ENCODE measurements around the gene APOBEC3B.
"Not testable (repeated sequence)": the region's sequence is repeated elsewhere in the genome, so short reads cannot be mapped to it uniquely, and the experiment has no call there.

The APOBEC3B gene

DNA sequence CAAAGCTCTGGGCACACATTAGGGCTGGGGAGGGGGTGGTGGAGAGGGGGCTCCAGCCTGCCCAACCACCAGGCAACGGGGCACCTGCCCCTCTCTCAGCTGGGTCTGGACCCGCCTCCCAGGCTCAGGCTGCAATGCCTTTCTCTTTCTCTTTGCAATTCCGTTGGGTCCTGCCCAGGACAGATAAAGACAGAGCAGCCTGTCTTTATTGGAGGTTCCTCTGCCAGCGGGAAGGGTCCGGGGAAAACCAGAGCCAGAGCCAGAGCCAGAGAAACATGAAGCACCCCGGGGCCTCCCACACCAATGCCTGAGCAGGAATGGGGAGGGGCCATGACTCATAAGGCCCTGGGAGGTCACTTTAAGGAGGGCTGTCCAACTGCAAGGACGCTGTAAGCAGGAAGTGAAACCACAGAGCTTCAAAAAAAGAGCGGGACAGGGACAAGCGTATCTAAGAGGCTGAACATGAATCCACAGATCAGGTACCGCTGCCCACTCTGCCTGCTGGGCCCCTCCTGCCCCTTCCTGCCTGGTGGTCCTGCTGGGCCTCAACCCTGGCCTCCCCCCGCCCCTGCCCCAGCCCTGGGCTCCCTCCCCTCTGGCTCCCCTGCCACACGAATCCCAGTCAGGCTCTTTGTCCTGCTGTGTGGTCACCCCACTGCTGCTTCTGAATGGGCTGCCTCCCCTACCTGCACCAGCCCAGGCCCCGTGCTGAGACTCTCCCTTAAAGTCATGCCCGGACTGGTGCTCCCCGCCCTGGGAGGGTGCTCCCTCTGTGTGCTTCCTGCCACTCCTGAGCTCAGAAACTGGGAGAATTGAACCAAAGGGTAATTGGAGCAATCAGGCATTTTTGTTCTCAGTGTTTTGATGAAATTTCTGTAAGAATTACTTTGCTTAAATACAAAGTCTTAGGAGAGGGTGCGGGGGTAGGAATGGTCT, at the start of gene APOBEC3B:
Gene APOBEC3B, plus strand, starts transcription at position 356 of the 936 bp plus-strand sequence. Its CDS starts 107 bp downstream, at position 463.
- no peak for DNase-seq

DNA sequence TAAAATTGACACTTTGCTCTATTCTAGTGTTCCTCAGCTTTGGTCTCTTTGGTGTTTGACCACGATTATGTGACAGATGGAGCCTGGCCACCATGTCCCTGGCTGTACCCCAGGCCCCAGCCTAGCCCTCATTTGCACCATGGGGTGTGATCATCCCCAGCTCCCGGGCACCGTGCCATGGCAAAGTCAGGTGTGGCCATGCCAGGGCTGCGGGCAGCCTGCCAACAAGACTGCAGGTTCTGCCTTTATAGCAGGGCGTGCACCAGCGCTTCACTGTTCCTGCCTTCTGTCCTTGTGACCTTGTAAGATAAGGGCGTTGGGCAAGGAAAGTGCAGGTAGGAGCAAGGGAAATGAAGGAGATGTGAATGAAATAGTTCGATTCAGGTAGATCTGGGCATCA, 47.1 kb upstream of the APOBEC3B start:
- no peak for DNase-seq

DNA sequence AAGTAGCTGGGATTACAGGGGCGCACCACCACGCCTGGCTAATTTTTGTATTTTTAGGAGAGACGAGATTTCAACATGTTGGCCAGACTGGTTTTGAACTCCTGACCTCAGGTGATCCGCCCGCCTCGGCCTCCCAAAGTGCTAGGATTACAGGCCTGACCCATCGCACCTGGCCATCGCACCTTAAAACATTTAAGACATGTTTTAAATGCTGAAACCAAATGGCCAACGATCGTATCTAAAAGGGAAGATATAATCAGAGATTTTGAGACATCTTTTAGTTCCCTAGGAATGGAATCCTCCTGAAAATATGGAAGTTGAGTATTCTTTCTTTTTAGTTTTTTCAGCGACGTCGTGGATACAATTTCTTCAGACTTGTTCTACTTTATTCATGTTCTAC, 46.5 kb upstream of the APOBEC3B start:
- no peak for DNase-seq

DNA sequence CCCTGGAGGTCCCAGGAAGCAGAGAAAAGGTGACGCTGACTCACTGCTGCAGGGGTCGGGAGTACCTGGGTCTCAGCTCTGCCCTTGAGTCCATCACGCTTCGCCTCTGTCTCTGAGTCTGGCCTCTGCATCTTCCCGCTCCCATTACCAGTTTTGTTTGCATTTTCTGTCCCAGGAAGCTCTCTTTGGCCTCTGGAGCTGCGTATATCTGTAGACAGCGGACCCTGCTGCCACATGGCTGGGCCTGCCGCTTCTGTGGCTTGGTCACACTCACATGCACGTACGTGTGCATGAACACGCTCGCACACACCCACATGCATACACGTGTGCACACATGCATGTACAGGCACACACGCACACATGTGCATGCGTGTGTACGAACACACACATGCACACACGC, 45.6 kb upstream of the APOBEC3B start:
- DNase-seq: no peak

DNA sequence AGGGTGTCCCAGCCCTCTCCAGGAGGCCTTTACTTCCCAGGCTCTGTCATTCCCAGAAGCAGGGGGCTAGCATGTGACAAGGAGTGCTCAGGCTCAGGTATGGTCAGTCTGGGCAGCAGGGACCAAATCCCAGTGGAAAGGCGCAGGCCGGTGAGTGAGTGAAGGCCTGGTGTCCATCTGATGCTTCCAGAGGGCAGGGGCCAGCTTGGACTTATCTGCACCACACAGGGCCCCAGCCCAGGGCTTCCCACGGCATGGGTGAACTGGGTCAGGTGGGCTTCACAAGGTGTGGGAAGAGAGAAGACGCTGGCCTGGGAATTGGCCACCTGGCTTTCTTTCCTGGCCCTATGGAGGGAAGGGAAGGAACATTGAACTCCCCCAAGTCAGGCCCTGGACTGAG, 45.1 kb upstream of the APOBEC3B start:
- DNase-seq: no peak

DNA sequence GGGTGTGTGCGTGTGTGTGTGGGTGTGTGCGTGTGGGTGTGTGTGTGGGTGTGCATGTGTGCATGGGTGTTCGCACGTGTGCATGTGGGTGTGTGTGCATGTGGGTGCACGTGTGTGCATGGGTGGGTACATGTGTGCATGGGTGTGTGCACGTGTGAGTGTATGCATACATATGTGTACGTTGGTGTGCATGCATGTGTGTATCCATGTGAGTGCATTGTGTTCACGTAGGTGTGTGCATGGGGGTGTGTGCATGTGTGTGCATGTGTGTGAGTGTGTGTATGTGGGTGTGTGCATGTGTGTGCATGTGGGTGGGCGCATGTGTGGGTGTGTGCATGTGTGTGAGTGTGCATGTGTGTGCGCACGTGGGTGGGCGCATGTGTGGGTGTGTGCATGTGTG, 44.6 kb upstream of the APOBEC3B start:
- DNase-seq: no peak

DNA sequence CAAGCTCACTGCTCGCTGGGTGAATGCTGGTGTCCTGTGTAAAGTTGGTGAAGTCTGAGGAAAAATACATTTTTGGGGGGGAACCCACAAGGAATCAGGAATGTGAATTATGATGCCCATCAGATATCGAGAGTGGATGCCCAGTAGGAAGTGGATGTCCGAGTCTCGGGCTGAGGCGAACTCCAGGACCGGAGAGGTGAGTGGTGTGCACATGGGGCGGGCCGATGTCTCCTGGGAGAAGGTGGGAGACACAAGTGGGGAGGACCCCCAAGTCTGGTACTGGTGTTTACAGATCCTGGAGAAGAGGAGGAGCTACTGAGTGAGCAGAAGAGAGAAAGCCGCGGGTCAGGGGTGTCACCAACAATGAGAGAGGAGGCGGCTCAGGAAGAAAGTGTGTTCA, 43.9 kb upstream of the APOBEC3B start:
- DNase-seq: no peak

DNA sequence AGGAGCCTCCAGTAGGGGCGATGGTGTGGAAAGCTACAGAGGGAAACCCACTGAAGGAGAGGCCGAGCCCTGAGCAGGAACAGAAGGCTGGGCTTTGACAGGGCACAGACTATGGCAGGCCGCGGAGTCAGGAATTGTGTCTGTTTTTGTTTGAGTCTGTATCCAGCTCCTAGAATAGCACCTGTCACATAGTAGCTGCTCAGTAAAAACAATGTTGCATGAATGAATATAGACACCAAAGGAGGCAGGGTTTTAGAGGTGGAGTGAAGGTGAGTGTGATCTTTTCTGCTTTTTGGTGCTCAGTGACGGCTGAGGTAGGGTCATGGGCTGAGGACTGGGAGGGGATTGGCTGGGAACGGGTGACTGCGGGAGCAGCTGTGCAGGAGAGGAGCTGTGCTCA, 43.2 kb upstream of the APOBEC3B start:
- no peak for DNase-seq

DNA sequence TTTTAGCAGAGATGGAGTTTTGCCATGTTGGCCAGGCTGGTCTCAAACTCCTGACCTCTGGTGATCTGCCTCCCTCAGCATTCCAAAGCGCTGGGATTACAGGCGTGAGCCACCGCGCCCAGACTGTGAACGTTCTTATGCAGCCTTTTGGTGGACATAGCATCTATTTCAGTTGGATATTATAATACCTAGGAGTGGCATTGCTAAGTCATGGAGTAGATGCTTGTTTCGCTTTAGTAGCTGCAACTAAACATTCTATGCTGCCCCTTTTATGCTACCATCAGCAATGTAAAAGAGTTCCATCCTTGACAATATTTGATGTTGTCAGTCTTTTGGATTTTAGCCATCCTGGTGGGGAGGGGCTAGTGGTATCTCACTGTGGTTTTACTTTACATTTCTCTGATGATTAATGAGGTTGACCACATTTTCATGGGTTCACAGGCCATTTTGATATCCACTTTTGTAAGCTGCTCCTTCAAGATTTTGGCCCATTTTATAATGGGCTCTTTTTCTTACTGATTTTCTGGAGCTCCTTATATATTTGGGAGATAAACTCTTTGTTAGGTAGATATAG, 41.2 kb upstream of the APOBEC3B start:
- DNase-seq: no peak

DNA sequence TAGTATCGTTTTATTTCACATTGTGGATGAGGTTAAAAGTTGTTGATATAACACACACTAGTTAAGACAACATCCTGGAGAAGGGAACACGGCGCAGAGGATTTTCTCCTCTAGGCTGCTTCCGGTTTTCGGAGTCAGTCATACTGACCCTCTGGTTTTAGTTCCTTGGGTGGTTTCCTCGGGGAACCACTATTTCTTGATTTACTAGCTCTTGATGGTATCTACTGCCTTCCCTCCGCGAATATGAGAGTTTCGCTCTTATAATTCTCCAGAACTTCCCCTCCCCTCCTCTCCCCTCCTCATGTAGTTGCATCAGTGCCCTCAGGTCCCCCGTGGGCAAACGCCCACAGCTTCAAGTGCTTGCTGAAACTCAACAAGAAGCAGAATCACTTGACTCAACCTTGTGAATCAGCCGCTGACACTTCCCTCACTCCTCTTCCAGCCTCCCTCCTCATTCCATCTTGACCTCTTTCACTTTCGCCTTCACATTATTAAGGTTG, 40.6 kb upstream of the APOBEC3B start:
- no peak for DNase-seq

DNA sequence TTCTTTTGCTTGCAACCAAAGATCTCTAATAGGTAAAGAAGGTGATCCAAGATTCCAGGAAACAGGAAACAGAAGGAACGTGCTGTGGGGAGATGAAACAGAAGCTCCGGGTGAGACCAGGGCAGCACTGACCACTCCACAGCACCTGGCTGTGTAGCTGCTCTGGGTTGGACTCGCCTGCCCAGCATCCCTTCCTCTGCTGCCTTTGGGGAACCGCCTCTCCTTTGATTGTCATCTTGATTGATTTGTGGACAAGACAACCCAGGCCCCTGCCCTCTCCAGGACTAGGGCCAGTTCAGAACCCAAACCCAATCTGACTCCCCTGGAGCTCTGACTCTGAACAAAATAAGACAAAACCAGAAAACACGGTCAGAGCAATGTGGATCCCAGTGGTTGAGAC, 39.4 kb upstream of the APOBEC3B start:
- DNase-seq: no peak

DNA sequence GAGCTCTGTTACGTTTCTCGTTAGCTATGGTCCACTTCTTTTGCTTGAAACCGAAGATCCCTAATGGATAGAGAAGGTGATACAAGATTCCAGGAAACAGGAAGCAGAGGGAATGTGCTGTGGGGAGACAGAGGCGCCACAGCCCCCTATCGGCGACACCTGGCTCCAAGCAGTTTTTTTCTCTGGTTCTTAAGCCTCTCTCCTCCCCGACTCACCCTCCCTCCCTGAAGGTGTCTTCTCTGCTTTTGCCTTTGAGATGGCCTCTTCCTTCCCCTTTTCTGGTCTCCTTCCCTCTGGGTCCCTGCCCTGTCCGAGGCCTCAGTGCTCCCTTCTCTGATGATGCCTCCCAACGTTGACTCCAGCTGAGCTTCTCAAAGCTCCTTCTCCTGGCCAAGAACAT, 38.9 kb upstream of the APOBEC3B start:
- DNase-seq: no peak

DNA sequence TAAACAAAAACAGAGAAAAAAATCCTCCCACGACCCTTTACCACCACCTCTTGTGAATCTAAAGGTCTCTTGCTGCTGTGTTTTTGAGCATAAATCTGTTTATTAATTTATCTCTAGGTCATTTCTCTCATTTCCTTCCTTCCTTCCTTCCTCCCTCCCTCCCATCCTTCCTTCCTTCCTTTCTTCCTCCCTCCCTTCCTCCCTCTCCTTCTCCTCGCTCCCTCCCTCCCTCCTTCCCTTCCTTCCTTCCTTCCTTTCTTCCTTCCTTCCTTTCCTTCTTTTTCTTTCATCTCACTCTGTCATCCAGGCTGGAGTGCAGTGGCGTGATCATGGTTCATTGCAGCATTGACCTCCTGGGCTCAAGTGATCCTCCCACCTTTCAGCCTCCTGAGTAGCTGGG, 38.3 kb upstream of the APOBEC3B start:
- no peak for DNase-seq

DNA sequence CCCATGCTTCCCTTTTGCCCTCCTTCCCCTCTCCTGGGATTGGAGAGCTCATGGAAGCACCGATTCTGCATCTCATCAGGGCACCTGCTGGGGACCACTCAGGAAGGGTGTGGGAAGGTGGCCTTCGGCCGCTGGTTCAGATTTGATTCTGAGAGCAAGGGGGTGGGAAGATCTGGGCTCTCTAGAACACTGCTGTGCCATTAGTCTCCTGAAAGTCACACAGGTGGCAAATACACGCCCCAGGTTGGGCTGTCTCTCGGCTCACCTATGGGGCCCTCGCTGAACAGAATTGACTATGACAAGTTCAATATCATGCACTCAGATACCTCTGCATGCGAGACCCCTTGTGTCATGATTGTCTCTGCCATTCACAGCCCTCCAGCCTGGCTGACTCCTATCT, 37.5 kb upstream of the APOBEC3B start:
- no peak for DNase-seq

DNA sequence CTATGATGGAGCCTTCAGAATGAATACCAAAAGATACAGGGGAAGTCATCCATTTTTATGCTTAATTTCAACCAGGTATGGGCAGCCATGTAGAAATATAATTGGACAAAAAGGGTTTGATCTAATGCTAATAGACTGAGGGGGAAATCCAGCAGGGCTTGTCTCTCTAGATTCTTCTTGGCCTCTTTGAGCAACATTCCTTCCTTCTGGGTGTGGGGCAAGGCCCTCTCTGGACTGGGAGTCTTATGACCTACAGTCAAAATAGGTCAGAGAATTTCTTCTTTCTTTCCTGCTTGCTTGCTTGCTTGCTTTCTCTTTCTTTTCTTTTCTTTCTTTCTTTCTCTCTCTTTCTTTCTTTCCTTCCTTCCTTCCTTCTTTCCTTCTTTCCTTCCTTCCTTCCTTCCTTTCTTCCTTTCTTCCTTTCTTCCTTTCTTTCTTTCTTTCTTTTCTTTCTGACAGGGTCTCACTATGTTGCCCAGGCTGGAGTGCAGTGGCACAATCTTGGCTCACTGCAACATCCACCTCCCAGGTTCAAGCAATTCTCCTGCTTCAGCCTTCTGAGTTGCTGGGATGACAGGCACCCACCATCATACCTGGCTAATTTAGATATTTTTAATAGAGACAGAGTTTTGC, 36.3 kb upstream of the APOBEC3B start:
- not testable (repeated sequence) for DNase-seq

DNA sequence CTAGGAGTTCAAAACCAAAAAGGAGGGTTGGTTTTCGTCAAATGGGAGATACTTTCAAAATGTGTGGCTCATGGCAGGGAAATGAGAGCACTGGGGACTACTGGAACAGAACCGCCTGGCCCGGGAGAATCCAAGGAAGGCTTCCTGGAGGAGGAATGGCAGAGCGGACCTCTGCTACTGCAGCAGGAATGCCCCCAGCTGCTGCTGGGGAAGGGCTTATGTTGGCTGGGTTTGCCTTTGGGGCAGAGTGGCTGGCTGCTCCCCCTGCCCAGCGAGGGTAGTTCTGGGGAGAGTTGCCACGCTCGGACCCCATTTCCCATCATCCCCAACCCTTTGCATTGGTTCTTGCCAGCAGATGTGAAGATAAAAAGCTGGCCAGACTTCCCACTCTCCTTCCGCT, 35.4 kb upstream of the APOBEC3B start:
- no peak for DNase-seq

DNA sequence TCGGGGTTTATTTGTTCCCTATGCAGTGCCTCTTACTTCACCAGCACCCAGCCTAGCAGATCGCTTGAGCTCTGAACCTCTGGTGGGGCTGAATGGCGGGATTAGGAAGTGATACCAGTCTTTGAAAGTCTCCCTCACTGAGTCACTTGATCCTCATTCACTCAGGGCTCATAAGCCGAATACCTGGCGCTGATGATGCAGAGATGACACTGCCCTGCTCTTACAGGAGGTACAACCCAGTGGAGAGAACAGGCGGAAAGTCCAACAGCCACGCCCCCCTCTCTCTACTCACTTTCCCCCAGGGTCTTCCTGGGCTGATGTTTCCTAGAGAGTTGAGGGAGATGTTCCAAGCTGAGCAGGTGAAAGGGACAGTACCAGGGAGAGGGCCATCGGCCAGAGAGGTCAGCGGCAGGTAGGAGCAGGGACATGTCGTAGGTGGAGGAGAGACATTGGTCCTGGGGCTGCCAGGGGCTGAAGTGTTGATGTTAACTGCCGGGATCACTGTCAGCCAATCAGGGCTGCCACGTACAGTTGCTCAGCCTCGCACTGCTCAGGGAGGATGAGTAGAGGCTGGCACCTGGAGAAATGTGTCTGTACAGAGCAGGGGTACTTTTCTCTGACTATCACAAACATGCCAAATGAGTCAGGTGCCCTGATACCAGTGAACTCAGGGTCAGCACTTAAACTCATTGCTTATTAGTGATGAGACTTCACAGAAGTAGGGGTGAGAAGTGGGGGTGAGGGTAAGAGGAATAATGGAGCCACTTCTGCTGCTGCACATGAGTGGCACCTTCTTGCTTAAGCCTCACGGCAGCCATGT, 34.6 kb upstream of the APOBEC3B start:
- DNase-seq: no peak

DNA sequence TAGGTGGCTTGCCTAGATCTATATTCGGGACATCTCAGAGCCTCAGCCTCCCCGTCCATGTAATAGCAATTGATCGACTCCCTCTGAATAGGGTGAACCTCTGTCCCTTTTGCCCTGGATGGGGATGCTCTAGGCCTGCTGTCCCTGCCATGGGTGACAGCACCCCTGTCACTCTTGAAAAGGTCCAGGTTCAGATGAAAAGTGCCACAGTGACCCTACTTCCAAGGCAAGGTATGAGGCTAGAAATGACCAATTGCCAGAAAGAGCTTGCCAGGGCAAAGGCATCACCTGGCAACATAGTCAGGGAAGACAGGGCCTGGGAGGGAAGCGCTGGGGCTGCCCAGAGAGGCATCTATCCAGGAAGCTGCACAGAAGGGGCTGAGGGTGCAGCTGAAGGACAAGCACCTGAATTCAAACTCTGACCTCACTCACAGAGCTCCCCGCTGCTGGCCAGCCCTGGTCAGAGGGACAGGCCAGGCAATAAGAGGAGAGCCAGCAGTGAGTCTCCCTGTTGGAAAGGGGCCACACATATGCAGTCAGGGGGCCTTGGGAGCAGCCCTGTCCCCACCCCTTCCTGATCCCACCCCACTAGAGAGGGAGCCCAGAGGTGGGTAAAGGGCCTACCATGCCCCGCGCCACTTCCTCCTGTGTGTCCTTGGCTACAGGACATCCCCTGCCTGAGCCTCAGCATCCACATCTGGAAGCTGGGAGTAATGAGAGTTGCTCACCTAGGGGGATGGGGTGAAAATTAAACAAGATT, 33.8 kb upstream of the APOBEC3B start:
- DNase-seq: no peak

DNA sequence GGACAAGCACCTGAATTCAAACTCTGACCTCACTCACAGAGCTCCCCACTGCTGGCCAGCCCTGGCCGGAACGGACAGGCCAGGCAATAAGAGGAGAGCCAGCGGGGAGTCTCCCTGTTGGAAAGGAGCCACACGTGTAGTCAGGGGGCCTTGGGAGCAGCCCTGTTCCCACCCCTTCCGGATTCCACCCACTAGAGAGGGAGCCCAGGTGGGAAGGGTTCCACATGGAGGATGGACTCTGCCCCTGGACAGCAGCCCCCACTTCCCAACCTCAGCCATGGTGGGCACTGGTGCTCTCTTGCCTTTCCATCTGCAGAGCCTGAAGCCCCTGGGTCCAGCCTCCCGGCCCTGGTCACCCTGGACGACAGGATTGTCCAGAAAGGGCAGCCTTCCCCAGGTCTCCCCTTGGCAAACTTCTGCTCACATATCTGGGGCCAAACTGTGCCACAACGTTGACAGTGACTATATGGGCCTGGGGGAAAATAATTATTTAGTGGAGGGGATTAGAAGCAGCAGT, 32.2 kb upstream of the APOBEC3B start:
- no peak for DNase-seq

DNA sequence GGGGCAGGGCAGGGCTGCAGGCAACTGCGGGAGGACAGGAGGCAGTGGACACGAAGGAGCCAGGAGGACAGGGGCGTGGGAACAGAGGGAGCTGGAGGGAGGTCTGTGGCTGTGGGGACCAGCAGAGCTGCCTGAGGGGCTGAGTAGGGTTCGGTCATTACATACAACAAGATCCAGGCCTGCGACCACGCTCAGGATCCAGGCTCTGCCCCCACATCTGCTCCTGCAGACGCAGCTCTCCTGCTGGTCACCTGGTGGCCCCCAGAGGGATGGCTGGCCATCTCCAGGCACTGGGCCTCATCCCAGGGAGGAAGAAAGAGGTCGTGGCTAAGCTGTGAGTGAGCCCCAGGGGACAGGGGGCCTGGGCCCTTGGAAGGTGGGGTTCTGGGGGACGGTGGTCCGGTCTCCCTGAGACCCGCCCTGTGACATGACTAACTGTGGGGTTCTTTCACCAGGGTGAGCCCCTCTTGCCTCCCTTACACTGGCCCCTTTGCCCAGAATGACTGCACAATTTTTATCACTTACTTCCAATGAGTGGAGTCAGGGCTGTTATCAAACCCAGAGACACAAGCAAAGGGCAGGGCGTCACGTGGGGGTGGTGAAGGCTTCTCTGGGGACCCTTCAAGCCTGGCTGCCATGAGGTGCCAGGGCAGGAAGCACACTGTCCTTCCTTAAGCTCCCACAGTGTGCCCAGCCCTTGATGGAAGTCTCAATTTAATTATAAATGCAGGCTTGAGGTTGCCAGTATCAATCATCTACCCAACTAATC, 31.4 kb upstream of the APOBEC3B start:
- DNase-seq: no peak

DNA sequence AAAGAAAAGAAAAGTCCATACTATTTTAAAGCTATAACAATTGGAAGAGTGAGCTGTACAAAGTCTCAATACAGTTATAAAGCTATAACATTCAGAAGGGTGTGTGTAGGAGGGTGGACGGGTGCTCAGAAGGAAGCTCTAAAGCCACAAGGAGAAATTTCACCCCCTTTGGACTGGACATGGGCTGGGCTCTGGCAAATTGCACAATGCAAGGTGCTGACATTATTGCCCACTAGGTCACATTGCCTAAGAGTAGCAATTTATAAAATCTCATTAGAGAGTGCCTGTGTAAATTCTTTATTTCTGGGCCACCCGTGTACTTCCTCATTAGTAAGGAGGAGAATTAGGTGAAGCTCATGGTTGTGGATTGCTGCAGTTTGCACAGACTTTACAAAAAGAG, 30.4 kb upstream of the APOBEC3B start:
- no peak for DNase-seq
